ENCODE results near the gene C1QL1. TPM values are rescaled to one million over a fixed set of nuclear protein-coding genes. Genes with fewer than 3 reads are reported as not detected.

Gene C1QL1
- total RNA-seq, 1 donor from 2014 or later = 0.27 TPM

GRCh38 chr17:44989552-44990138 lies 21.5 kb upstream of the C1QL1 start:
- intact Hi-C loops (cut with micrococcal nuclease) = no loop called here

GRCh38 chr17:44988044-44988942 lies 20.2 kb upstream of the C1QL1 start:
- intact Hi-C loops (cut with micrococcal nuclease) = no loop called here

GRCh38 chr17:44983563-44983962 lies 15.5 kb upstream of the C1QL1 start:
- intact Hi-C loops (cut with micrococcal nuclease) = no loop called here

- intact Hi-C loops (cut with micrococcal nuclease) = no loop called here
Observed at GRCh38 chr17:44982113-44982702, 14.1 kb upstream of the C1QL1 start.

- intact Hi-C loops (cut with micrococcal nuclease) = no loop called here
Observed at GRCh38 chr17:44981221-44981968, 13.3 kb upstream of the C1QL1 start.

- intact Hi-C loops (cut with micrococcal nuclease) = no loop called here
Observed at GRCh38 chr17:44979426-44979995, 11.4 kb upstream of the C1QL1 start.

- intact Hi-C loops (cut with micrococcal nuclease) = no loop called here
Observed at GRCh38 chr17:44978807-44979206, 10.7 kb upstream of the C1QL1 start.

- intact Hi-C loops (cut with micrococcal nuclease) = no loop called here
Observed at GRCh38 chr17:44977814-44978550, 9.9 kb upstream of the C1QL1 start.

GRCh38 chr17:44977065-44977464 lies 9.0 kb upstream of the C1QL1 start:
- intact Hi-C loops (cut with micrococcal nuclease) = no loop called here

- intact Hi-C loops (cut with micrococcal nuclease) = no loop called here
Observed at GRCh38 chr17:44976206-44976605, 8.1 kb upstream of the C1QL1 start.

GRCh38 chr17:44972953-44973352 lies 4.8 kb upstream of the C1QL1 start:
- intact Hi-C loops (cut with micrococcal nuclease) = loop anchor here (1.0 kb wide), 1 partner anchor 45 kb away; no protein-coding TSS in a partner anchor

- intact Hi-C loops (cut with micrococcal nuclease) = loop anchor here (1.0 kb wide), 1 partner anchor 46 kb away; no protein-coding TSS in a partner anchor
Observed at GRCh38 chr17:44971776-44972483, 3.8 kb upstream of the C1QL1 start.

GRCh38 chr17:44970136-44970741 lies 2.1 kb upstream of the C1QL1 start:
- intact Hi-C loops (cut with micrococcal nuclease) = no loop called here

- intact Hi-C loops (cut with micrococcal nuclease) = loop anchor here (2.0 to 10.0 kb wide), 2 partner anchors 166 to 256 kb away; partner anchors contain the start of genes ACBD4 and FMNL1
Observed at GRCh38 chr17:44969144-44969780, 1.2 kb upstream of the C1QL1 start.

GRCh38 chr17:44967907-44968224 lies 237 bp downstream of the C1QL1 start:
- intact Hi-C loops (cut with micrococcal nuclease) = loop anchor here (1.0 to 10.0 kb wide), 9 partner anchors 21 to 349 kb away; partner anchors contain the start of genes ACBD4, DCAKD, EFTUD2 and FMNL1

GRCh38 chr17:44967026-44967906 lies 837 bp downstream of the C1QL1 start:
- intact Hi-C loops (cut with micrococcal nuclease) = loop anchor here (10.0 kb wide), 1 partner anchor 258 kb away; the partner anchor contains the start of gene FMNL1

- intact Hi-C loops (cut with micrococcal nuclease) = loop anchor here (10.0 kb wide), 1 partner anchor 258 kb away; the partner anchor contains the start of gene FMNL1
Observed at GRCh38 chr17:44966348-44967025, 1.6 kb downstream of the C1QL1 start.

Data from T-helper 1 cell treated with Interleukin-12 subunit alpha and Interleukin-12 subunit beta and Interleukin-4 antibody, amounts not matched to agents 30 ng/mL and 1 ng/mL, for 36 hours (primary cell).